ENCODE data around the gene OR10AD1.

- TF ChIP-seq CTCF (IDR thresholded peaks at IDR 0.05): no peak
- no peak for TF ChIP-seq SIN3A (IDR thresholded peaks at IDR 0.05; ENCODE audit: borderline replicate concordance, insufficient read depth, low read depth, low read length)
- TF ChIP-seq POLR2AphosphoS5 (IDR thresholded peaks at IDR 0.05; ENCODE audit: low read depth, low read length): no peak
- no peak for TF ChIP-seq REST (IDR thresholded peaks at IDR 0.05; ENCODE audit: insufficient read depth in 1 of 2, low read depth in 2 of 2, low read length in 1 of 2)
These were observed 32.8 kb upstream of the OR10AD1 start for GRCh38 chr12:48235796-48236333.
